ENCODE measurements around the gene LRBA.
"Not testable (repeated sequence)": the region's sequence is repeated elsewhere in the genome, so short reads cannot be mapped to it uniquely, and the experiment has no call there.

GRCh38 chr4:150742930-150743329, 272.2 kb downstream of the LRBA start:
- TF ChIP-seq POLR2A (IDR thresholded peaks at IDR 0.05); CTCF (IDR thresholded peaks at IDR 0.05); POLR2AphosphoS5 (IDR thresholded peaks at IDR 0.05; ENCODE audit: insufficient read depth in 1 of 2, low read depth in 1 of 2): not testable (repeated sequence)
